ENCODE results near the gene TGFBR2.

TGFBR2 gene

DNA sequence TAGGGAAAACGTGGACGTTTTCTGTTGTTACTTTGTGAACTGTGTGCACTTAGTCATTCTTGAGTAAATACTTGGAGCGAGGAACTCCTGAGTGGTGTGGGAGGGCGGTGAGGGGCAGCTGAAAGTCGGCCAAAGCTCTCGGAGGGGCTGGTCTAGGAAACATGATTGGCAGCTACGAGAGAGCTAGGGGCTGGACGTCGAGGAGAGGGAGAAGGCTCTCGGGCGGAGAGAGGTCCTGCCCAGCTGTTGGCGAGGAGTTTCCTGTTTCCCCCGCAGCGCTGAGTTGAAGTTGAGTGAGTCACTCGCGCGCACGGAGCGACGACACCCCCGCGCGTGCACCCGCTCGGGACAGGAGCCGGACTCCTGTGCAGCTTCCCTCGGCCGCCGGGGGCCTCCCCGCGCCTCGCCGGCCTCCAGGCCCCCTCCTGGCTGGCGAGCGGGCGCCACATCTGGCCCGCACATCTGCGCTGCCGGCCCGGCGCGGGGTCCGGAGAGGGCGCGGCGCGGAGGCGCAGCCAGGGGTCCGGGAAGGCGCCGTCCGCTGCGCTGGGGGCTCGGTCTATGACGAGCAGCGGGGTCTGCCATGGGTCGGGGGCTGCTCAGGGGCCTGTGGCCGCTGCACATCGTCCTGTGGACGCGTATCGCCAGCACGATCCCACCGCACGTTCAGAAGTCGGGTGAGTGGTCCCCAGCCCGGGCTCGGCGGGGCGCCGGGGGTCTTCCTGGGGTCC is at the start of gene TGFBR2:
Gene TGFBR2 (plus strand): TSS at position 301 of the 731 bp plus-strand sequence. CDS start 283 bp downstream, at position 584.
- Mint-ChIP-seq H3K36me3 (peaks cover 27% of the 10 kb centered on the region), H3K4me3 (peak within 1 kb of the TSS; percentile 99), H3K27me3 (no peaks in the 10 kb centered on the region)

DNA sequence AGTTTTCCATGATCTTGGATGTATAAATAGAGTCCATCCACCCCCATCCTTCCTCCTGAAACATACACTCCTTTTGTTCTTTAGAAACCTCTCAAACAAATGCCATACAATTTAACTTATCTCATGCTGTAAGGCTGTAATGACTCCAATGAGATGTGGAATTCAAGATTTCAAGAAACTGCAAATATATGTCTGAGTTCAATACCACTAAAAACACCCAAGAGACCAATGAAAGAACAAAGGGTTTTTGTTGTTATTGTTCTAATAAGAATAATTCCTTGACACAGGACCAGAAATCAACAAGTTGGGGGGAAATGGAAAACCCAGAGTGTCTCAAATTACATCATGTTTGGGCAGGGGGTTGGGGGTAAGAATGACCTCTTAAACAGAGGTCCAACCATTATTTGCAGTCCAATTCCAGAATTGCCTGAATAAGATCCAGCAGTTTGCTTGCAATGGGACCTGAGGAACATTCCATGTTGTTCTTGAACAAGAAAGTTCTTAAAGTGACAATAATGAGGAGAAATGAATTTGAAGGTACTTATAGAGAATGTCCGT is 48.6 kb upstream of the TGFBR2 start:
- peaks cover 1% of the 10 kb centered on the region for H3K36me3 Mint-ChIP-seq
- no peaks in the 10 kb centered on the region for H3K27me3 Mint-ChIP-seq
- H3K9me3 Mint-ChIP-seq: no peaks in the 10 kb centered on the region
- peaks cover 12% of the 10 kb centered on the region for H3K4me1 Mint-ChIP-seq
- no peak overlapping the region for H3K27ac Mint-ChIP-seq
- no peak overlapping the region for H3K4me3 Mint-ChIP-seq

More for the DNA sequence above, at the start of gene TGFBR2:
- Mint-ChIP-seq H3K4me1 (peaks cover 60% of the 10 kb centered on the region), H3K27ac (peak within 1 kb of the TSS; percentile 99), H3K9me3 (no peaks in the 10 kb centered on the region)

DNA sequence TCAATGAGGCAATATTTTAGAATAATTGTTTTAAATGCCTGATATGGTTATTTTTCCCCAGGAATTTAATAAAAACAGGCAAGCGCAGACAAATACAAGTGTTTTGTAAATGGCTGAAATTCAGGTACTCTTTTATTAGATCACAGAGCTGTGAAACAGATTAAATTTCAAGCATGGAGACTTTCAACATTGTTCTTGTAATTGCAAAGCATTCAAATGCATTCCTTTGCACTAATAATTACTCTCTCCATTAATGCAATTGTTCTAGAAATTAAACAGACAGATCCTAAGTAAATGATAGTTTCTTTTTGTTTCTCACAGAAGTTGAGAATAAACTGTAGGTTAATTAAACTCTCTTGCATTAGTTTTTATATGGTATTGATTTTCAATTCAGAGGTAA is 42.4 kb upstream of the TGFBR2 start:
- H3K4me1 Mint-ChIP-seq: no peaks in the 10 kb centered on the region
- no peaks in the 10 kb centered on the region for H3K36me3 Mint-ChIP-seq
- H3K4me3 Mint-ChIP-seq: no peak overlapping the region
- H3K9me3 Mint-ChIP-seq: no peaks in the 10 kb centered on the region
- H3K27me3 Mint-ChIP-seq: no peaks in the 10 kb centered on the region
- H3K27ac Mint-ChIP-seq: no peak overlapping the region

DNA sequence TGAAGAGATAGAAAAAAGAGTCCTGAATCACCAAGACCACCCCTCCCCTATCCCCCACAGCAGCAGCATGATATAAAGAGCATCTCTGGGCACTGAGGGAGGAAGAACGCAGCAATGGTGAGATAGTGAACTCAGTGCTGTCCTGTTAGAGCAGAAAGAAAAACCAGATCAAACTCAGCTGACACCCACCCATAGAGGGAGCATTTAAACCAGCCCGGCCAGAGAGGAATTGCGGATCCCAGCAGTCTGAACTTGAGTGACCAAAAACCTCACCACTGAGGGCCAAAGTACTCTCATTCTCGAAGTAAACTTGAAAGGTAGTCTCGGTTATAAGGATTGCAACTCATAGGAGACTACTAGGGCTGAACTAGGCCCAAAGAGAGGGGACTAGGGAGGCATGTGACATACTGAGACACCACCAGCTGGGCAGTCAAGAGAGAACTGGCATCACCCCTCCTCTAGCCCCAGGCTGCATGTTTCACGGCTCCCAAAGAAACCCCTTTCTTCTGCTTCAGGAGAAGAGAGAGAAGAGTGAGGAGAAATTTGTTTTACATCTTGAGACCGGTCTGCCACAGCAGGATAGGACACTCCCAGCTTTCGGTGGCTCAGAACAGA is 39.2 kb upstream of the TGFBR2 start:
- Mint-ChIP-seq H3K4me3 (no peak overlapping the region), H3K4me1 (no peaks in the 10 kb centered on the region), H3K36me3 (peaks cover 1% of the 10 kb centered on the region), H3K27ac (no peak overlapping the region), H3K27me3 (no peaks in the 10 kb centered on the region), H3K9me3 (no peaks in the 10 kb centered on the region)

DNA sequence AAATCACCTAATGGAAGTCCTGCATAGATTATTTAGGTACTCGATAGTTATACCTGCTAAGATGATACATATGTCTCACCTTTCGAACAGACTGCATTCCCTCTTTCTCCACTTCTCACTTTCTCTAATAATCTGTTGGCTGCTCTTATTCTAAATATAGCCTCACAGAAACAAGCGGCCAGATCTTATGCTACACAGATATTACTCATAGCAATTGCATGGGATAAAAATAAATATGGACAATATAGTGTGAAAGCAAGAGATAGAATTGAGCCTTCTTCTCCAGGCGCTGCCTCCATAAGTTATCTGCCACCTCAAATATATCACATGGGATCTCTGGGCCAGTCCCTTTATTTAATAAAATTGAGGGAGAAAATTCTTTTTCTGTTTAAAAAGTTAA is 29.5 kb upstream of the TGFBR2 start:
- H3K27me3 Mint-ChIP-seq: no peaks in the 10 kb centered on the region

DNA sequence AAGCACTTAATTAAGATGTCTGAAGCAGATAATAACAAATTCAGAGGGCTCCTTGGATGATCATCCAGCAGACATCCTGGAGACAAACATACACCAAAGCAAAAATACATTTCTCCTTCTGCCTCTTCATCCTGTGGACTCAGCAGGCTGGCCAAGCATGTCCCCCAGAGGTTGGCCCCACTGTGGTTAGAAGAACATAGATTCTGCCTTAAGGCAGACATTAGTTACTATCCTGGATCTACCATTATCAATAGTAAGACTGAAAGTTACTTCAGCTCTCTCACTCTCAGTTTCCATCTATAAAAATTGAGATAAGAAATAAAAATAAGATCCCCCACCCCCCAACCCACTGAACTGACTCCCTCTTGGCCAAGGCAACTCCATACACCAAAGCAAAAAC is 28.6 kb upstream of the TGFBR2 start:
- H3K36me3 Mint-ChIP-seq: no peaks in the 10 kb centered on the region
- H3K27me3 Mint-ChIP-seq: no peaks in the 10 kb centered on the region
- no peak overlapping the region for H3K4me3 Mint-ChIP-seq
- peaks cover 5% of the 10 kb centered on the region for H3K9me3 Mint-ChIP-seq
- H3K27ac Mint-ChIP-seq: no peak overlapping the region
- H3K4me1 Mint-ChIP-seq: peaks cover 16% of the 10 kb centered on the region

More for the DNA sequence above, 29.5 kb upstream of the TGFBR2 start:
- Mint-ChIP-seq H3K4me3 (no peak overlapping the region), H3K27ac (no peak overlapping the region), H3K9me3 (peaks cover 5% of the 10 kb centered on the region), H3K4me1 (peaks cover 16% of the 10 kb centered on the region), H3K36me3 (no peaks in the 10 kb centered on the region)

DNA sequence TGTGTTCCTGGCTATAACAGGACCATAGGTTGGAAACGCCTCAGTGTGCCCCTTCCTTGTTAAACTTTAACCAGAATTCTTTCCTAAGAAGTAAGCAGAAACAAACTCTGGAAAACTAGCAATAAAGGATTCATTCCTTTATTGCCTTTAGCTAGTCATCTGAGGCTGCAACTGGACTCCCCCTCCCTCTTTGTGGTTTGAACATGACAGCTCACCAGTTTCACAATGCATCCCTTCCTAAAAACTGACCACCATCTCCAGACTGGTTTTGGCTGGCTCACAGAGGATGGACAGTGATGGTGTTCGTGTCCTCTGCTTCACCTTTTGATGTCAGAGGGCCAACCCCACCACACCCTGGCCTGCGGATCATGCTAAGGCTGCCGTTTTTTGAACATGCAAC is 27.9 kb upstream of the TGFBR2 start:
- Mint-ChIP-seq H3K27me3 (no peaks in the 10 kb centered on the region), H3K4me1 (peaks cover 16% of the 10 kb centered on the region), H3K27ac (peak overlapping the region; percentile 20), H3K9me3 (peaks cover 5% of the 10 kb centered on the region), H3K36me3 (no peaks in the 10 kb centered on the region), H3K4me3 (no peak overlapping the region)

DNA sequence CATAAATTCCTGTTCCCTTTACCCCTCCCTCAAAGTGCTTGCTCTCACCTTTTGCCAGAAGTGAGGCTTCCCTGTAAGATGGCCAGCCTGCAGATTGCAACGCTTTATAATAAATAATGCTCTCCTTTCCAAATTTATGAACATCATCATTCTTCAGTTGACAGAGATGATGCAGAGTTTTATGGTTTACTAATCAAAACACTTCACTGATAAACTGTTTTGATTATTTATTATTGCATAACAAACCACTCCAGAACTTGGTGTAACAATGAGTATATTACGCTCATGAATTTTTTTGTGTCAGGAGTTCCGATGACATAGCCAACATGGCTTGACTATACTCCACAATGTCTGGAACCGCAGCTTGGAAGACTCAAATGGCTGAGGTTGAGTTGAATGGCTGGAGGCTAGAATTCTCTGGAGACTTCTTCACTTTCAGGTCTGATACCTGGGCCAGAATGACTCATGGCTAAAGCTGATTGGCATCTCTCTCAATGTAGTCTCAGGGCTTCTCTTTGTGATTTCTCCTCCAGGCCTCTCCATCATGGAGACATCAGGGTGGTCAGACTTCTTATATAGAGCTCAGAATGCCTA is 27.3 kb upstream of the TGFBR2 start:
- Mint-ChIP-seq H3K9me3 (peaks cover 5% of the 10 kb centered on the region), H3K4me3 (no peak overlapping the region), H3K36me3 (no peaks in the 10 kb centered on the region), H3K27me3 (no peaks in the 10 kb centered on the region), H3K27ac (no peak overlapping the region), H3K4me1 (peaks cover 16% of the 10 kb centered on the region)

DNA sequence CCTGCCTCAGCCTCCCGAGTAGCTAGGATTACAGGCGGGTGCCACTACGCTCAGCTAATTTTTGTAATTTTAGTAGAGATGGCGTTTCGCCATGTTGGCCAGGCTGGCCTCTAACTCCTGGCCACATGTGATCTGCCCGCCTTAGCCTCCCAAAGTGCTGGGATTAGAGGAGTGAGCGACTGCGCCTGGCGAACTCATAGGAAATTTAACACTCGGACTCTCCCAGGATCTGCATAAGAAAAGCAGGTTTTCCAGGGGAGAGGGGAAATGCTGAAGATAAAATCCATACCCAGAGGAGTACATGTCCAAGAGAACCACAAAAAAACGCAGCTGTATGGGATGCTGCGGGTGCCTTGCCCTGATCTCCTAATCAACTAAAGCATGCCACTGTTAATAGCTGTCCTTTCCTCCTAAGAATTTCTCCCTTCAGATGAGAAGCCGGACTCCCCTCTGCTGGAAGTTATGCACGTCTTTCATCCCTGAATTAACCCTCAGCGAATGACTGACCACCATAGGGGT is 25.3 kb upstream of the TGFBR2 start:
- peaks cover 16% of the 10 kb centered on the region for H3K4me1 Mint-ChIP-seq
- H3K27me3 Mint-ChIP-seq: no peaks in the 10 kb centered on the region
- H3K27ac Mint-ChIP-seq: no peak overlapping the region
- no peaks in the 10 kb centered on the region for H3K36me3 Mint-ChIP-seq
- no peaks in the 10 kb centered on the region for H3K9me3 Mint-ChIP-seq
- no peak overlapping the region for H3K4me3 Mint-ChIP-seq

DNA sequence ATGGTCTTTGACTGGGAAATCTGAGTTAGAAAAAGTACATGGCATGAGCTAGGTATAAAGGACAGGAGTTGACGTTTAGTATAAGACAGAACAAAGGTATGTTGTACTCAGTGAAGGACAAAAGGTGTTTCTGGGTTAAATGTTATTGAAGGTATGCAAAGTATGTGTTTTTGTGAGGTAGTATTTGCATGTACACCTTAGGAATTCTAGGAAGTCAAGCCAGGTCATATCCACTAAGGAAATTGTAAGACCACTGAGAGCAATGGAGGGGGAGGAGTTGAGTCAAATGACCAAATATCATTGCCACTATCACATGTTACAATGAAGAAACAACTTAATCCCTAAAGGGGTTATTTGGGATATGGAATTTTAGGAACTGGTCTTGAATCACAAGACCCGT is 24.4 kb upstream of the TGFBR2 start:
- Mint-ChIP-seq H3K9me3 (no peaks in the 10 kb centered on the region), H3K27ac (no peak overlapping the region), H3K4me1 (peaks cover 16% of the 10 kb centered on the region), H3K27me3 (no peaks in the 10 kb centered on the region), H3K36me3 (no peaks in the 10 kb centered on the region), H3K4me3 (no peak overlapping the region)

DNA sequence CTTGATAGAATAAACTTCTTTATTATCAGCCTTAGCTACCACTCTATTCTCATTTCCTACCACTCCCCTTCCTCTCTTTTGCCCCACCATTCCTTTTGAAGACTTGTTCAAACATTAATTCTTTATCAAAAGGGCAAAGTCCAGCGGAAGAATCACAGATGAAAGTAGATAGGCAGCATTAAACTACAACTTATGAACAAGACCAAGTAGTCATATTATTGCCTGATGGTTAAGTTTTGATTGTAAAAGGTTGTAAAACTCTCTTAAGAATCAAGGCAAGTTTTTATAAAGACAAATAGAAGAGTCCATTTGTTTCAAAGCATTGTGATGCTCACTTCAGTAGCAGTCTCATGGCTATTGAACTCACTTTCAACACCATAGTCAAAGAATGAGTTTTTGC is 22.4 kb upstream of the TGFBR2 start:
- Mint-ChIP-seq H3K4me3 (no peak overlapping the region), H3K27ac (no peak overlapping the region), H3K9me3 (no peaks in the 10 kb centered on the region), H3K27me3 (no peaks in the 10 kb centered on the region), H3K4me1 (peaks cover under 1% of the 10 kb centered on the region), H3K36me3 (no peaks in the 10 kb centered on the region)

DNA sequence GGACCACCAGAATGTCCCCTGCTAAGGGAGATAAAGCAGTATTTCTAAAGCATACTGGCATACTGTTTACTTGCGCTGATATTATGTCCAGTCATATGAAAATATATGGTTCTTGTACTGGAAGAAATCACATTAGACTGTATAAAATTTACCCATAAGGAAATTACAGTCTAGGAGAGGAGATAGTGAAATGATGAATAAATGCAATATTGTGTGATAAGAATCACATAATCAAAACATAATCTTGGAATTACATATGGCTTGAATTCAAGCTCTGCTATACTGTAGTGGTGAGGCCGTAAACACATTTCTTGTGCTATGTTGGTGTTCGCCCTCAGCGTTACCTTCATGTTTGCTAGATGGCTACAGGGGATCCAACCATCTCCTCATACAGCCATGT is 20.7 kb upstream of the TGFBR2 start:
- Mint-ChIP-seq H3K9me3 (no peaks in the 10 kb centered on the region), H3K27ac (peak overlapping the region; percentile 4), H3K27me3 (no peaks in the 10 kb centered on the region), H3K4me1 (no peaks in the 10 kb centered on the region), H3K36me3 (no peaks in the 10 kb centered on the region), H3K4me3 (no peak overlapping the region)

DNA sequence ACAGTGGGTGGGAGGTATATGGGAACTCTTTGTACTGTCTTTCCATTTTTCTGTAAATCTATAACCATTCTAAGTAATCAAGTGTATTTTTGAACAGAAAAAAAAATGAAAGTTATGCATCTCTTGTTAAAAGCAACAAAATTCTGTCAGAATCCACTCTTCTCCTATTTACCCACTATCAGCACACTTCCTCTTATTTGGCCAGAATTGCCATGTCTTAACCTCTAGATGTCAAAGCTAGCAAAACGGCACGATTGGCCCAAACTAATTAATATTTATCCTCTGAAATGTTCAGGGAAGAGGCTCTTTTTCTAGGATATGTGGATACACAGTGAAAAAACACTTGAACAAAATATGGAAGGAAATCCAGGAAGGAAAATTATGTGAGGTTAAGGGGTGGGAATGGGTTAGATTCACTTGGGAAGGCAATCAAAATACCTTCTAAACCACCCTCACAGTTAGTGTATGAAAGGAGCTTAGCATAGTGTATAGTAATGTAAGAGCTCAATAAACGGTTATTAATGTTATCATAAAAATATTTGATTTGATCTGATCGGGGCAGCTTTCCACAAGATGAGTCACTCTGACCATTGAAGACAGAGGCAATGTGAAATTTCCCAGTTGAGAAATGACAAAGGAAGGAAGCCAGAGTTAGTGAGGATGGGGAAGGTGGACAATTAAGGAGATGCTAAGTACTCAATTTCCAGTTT is 20.1 kb upstream of the TGFBR2 start:
- H3K9me3 Mint-ChIP-seq: no peaks in the 10 kb centered on the region
- no peak overlapping the region for H3K27ac Mint-ChIP-seq
- H3K27me3 Mint-ChIP-seq: no peaks in the 10 kb centered on the region
- H3K4me1 Mint-ChIP-seq: no peaks in the 10 kb centered on the region
- H3K36me3 Mint-ChIP-seq: no peaks in the 10 kb centered on the region
- no peak overlapping the region for H3K4me3 Mint-ChIP-seq

DNA sequence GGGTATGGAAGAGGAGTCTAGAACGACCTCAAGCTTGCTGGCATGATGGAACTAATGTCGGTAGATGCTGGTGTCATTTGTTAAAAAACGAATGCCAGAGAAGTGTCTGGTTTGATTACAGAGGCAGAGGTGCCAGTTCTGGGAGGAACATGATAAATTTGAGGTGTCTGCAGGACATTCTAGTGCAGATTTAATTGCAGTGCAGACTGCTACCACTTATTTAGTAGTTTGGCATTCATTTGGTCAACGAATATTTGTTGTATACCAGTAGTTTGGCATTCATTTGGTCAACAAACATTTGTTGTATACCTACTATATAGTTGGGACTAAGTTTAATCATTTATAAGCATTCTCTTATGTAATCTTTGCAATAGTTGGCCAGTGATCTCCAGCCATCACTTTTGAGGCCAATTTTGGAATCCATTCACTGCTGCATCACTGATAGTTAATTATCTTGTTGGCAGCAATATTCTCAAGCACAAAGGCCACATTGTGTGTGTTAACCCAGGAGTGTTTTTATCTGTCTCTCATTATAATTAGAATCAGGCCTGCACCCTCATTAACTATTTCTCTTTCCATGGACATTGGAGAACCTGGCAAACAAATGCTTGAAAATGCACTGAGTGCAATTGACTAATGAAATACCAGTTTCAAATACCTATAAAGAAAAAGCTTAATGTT is 19.5 kb upstream of the TGFBR2 start:
- H3K36me3 Mint-ChIP-seq: no peaks in the 10 kb centered on the region
- no peaks in the 10 kb centered on the region for H3K9me3 Mint-ChIP-seq
- no peak overlapping the region for H3K27ac Mint-ChIP-seq
- H3K4me3 Mint-ChIP-seq: no peak overlapping the region
- no peaks in the 10 kb centered on the region for H3K4me1 Mint-ChIP-seq
- H3K27me3 Mint-ChIP-seq: no peaks in the 10 kb centered on the region

DNA sequence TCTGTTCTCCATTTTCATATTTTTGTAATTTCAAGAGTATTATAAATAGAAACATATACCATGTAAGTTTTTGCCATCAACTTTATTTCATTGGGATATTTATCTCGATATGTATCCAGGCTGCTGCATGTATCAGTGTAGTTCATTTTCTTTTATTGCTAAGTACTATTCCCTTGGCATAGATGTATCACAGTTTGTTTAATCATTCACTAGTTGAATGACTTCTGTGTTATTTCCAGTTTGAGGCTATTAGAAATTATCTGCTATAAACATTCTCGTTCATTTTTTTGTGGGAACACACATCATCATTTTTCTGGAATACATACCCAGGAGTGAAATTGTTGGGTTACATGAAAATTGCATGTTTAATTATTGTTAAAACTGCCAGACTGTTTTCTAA is 18.5 kb upstream of the TGFBR2 start:
- no peaks in the 10 kb centered on the region for H3K9me3 Mint-ChIP-seq
- no peaks in the 10 kb centered on the region for H3K36me3 Mint-ChIP-seq
- no peak overlapping the region for H3K4me3 Mint-ChIP-seq
- no peak overlapping the region for H3K27ac Mint-ChIP-seq
- H3K4me1 Mint-ChIP-seq: no peaks in the 10 kb centered on the region
- no peaks in the 10 kb centered on the region for H3K27me3 Mint-ChIP-seq

All from activated naive CD4-positive, alpha-beta T cell treated with anti-CD3 and anti-CD28 coated beads, Interleukin-2, amount 50 U/mL, for 24 hours (primary cell).